Fibroblast of upper back skin (primary cell): ENCODE results near the gene SETX.
A peak's percentile ranks its signal among the peaks of the same experiment; 100 is the strongest.

Experiments used
- DNase-seq: peaks from one replicate; pipeline ENCODE4 v3.0.0-alpha.2; 2013

SETX gene

DNA sequence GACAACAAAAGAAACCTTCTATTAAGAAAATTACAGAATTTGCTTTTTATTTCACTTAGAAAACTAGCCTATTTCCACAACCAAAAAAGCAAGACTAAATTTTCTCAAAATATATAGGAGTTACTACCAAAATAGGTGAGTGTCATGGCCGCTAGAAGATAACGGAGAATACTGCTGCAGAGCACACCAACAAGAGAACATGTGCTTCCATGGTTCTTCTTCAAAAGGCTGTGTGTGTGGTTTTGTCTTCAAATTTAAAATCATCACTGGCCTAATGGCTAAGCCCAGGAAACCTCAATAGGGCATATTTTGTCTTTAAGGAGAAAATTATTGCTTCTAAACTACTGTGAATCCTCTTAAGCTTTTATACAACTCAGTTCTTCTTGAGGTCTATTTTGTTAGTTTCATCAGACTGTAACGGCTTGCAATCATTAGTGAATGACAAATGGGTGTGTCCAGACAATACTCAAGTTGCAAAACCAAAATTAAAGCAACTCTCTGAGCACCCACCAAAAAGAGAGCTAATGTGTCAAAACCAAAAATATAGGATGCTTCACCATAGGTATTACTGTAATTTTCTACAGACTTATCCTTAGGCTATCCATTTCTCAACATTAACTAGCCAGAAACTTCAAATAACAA, 3.3 kb downstream of the SETX start:
- DNase-seq, result no peak

- no peak for DNase-seq
Observed at GRCh38 chr9:132350861-132351315, 3.9 kb downstream of the SETX start.

DNA sequence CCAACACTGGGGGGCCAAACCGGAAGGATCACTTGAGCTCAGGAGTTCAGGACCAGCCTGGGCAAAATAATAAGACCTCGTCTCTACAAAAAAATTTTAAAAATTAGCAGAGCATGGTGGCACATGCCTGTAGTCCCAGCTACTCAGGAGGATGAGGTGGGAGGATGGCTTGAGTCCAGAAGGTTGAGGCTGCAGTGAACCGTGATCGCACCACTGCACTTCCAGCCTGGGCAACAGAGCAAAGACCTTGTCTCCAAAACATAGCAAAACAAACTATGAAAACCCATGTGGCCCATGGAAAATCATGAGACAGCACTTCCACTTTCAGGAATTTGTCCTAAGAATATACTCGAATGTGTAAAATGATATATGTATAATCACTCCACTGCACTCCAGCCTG, 6.1 kb downstream of the SETX start:
- DNase-seq, result no peak

- no peak for DNase-seq
Observed at GRCh38 chr9:132346177-132346576, 8.6 kb downstream of the SETX start.

- no peak for DNase-seq
Observed at GRCh38 chr9:132341177-132341840, 13.5 kb downstream of the SETX start.

GRCh38 chr9:132334364-132334763, 20.4 kb downstream of the SETX start:
- no peak for DNase-seq

- DNase-seq, result no peak
Observed at GRCh38 chr9:132333556-132333955, 21.2 kb downstream of the SETX start.

DNA sequence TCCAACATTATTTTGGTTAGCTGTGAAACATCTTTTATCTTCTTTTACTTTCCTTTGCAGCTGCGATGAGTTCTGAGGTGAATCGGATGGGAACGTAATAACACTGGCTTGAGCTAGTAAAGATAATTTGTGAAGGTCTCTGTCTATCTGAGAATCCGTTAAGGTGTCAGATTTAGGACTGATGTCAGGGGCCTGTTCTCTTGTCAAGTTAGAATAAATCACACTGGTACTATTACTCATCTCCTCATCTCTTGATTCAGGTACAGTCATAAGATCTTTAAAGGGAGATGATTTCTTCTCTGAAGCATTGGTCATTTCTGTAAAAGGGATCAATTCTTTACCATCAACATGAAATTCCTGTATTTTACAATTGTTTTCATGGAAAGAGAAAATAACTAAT, 26.2 kb downstream of the SETX start:
- DNase-seq, result no peak

- DNase-seq, result no peak
Observed at GRCh38 chr9:132327537-132327936, 27.2 kb downstream of the SETX start.

- DNase-seq, result no peak
Observed at GRCh38 chr9:132324425-132324824, 30.4 kb downstream of the SETX start.

DNA sequence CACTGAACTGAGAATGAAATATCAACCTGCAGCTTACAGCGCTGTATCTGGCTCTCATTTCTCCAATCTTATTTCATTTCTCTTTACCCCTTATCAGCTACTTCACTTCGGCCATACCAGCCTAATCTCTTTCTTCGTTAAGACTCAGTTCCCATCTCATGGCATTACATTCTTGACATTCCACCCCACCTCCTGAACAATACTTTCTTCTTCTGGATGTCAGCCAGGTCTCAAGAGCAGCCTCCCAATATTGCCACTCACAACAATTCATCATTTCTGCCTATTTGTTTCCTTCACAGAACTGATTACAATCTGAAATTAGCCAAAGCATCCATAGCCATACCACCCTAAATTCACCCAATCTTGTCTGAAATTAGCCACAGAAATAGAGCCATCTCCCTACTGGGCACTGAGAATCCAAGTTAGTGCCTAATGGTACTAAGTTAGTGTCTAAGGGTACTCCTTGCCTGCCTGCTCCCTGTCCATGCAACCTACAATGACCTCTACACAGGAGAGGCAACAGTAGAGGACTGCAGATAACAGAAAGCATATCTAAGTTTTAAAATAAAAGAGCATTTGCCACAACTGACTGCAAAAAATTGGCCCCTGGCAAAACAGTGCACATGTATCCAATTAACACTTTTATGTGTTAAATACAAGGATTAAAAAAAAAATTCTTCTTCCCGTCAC, 35.2 kb downstream of the SETX start:
- DNase-seq, result peak; percentile 2

DNA sequence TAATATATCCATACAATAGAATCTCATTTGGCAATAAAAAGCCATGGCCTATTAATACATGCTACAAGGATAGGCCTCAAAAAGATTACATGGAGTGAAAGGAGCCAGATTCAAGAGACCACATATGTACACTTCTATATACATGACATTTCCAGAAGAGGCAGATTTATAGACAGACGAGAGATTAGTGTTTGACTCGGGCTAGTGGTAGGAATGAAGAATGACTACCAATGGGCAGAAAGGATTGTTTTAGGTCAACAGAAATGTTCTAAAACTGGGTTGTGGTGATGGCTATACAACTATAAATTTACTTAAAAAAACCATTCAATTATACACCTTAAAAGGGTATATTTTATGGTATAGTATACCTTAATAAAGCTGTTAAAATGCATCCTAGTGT, 41.9 kb downstream of the SETX start:
- no peak for DNase-seq

GRCh38 chr9:132312426-132312825, 42.4 kb downstream of the SETX start:
- no peak for DNase-seq

DNA sequence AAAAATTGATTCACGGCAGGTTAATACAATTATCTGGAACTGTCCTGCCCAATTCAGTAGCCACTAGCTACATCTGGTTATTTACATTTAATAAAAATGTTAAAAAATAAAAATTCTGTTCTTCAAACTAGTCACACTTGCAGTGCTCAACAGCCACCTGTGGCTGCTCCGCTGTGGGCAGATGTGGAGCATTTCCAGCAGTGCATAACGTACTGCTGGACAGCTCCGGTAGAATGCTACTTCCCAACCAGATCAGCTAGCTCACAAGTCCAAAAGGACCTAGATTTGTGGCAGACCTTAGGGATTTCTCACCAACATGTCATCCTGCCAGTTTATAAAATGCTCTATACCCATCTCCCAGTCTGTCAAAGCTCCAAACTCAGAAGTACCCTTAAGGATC, 42.8 kb downstream of the SETX start:
- DNase-seq, result no peak

DNA sequence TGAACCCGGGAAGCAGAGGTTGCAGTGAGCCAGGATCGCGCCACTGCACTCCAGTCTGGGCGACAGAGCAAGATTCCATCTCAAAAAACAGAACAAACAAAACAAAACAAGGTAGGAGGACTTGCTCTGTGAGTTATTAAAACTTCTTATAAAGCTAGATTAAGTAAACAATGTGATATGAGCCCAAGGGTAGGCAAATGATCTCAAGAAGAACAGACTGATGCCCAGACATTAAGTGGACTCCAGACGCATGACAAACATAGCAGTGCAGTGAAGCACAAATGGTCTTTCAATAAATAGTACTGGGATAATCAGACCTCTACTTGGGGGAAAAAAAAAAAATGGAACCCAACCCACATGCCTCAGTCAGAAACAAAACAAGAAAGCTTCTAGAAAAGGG, 45.7 kb downstream of the SETX start:
- DNase-seq, result no peak

- DNase-seq, result peak; percentile 18
Observed at GRCh38 chr9:132301521-132301920, 53.3 kb downstream of the SETX start.

- no peak for DNase-seq
Observed at GRCh38 chr9:132299221-132299620, 55.6 kb downstream of the SETX start.

DNA sequence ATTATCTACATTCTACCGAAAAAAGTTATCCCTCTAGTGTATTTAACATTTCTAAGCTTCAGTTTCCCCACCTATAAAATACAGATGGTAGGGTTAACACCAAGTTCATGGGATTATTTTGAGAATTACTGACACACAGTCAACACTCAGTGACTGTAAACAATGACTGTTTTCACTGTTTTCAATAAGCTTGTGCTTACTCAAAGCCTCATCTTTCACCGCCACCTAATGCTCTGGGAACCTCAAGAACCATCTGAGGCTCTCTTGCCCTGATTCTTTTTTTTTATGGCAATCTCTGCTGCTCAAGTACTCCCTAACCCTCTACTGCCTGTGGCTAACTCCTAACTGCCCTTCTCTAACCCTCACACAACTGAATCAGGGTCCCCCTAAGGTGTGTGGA, 59.6 kb downstream of the SETX start:
- DNase-seq, result no peak

DNA sequence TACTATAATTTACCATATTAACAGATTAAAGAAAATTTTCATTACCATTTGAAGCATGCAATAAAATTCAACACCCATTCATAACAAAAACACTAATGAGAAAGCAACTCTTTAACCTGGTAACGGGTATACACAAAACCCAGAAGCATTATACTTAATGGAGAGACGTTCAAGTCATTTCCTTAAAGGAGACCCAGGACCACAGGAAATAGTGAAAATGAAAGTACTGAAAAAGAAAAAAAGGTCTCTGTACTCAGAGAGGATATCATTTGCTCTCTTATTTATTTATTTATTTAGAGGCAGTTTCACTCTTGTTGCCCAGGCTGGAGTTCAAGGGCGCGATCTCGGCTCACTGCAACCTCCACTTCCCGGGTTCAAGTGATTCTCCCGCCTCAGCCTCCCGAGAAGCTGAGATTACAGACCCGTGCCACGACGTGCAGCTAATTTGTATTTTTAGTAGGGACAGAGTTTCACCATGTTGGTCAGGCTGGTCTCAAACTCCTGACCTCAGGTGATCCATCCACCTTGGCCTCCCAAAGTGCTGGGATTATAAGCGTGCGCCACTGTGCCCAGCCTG, 61.6 kb downstream of the SETX start:
- DNase-seq, result no peak

DNA sequence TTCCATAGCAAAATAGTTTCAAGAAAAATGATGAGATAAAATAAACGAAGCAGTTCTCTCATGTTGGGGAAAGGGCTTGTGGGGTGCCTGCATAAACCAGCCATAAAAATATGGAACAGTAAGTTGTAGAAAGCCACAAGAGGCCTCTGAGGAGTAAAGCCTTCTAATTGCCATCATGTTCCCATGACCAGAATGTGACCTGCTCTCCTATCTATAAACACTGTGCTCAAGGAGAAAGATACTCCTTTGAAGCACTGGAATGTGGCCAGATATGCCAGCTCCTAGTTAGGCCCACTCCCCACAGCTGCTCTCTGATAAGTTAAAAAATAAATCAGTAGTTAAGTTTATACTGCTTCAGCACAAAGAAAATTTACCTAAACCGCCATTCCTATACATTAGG, 65.8 kb downstream of the SETX start:
- no peak for DNase-seq

DNA sequence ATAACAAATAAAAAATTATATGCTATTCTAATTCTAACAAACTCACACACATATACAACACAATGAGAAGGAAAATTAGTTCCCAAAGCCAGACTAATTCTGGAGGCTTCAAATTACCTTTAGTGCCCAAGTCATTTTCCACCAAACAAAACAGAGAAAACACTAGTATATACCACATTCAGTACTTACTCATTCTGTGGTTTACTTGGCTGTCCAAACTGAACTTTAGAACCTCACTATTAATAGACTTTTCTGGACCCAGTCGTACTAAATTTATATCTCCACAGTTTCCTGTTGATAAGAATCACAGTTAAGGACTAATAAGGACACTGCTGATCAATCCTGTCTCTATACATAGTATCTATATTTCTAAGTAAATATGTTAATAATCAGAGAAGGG, 66.4 kb downstream of the SETX start:
- DNase-seq, result peak; percentile 26

GRCh38 chr9:132287256-132287760, 67.5 kb downstream of the SETX start:
- DNase-seq, result no peak

DNA sequence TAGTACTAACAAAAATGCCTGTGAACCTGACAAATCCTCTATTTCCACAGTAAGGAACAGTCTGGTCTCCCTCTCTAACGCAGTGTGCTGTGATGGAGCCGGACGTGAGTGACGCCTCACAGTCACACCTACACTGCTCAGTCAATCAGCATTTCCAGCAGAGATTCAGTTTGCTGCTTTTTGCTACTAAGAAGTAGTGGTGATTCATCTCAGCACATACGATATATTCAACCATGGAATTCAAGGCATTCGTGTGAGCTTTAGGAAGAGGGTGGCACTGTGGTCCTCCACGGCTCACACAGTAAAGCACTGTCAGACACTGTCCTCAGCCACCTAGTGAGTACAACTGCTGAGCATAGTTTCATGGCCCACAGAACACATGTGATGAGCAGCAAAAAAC, 70.9 kb downstream of the SETX start:
- peak; percentile 49 for DNase-seq

DNA sequence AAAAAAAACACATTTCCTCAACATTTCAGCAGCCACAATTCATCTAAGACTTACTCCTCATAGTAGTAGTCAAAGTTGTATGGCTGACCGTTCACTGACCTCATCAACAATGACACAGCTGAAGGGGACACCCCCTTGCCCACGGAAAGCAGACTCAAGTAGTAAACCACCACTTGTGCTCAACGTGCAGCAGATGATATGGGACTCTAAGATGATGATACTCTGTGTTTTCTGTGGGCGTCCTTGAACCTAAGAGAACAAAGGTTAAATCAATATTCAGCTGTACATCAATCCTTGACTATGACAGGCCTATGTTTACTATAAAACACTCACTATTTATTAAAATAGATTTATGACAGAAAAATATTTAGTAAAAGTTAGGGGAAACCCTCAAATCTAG, 71.6 kb downstream of the SETX start:
- DNase-seq, result no peak
